ENCODE data around the gene H1-8.

H1-8 gene

GRCh38 chr3:129569856-129570255, 26.9 kb downstream of the H1-8 start:
- TF ChIP-seq CTCF (IDR thresholded peaks at IDR 0.05; ENCODE audit: low read depth, low read length) = no peak
- no peak overlapping the region for H3K4me3 ChIP-seq (ENCODE audit: low read depth, low read length)

GRCh38 chr3:129571605-129572547, 28.9 kb downstream of the H1-8 start:
- no peak for TF ChIP-seq CTCF (IDR thresholded peaks at IDR 0.05; ENCODE audit: low read depth, low read length)
- no peak overlapping the region for H3K4me3 ChIP-seq (ENCODE audit: low read depth, low read length)

DNA sequence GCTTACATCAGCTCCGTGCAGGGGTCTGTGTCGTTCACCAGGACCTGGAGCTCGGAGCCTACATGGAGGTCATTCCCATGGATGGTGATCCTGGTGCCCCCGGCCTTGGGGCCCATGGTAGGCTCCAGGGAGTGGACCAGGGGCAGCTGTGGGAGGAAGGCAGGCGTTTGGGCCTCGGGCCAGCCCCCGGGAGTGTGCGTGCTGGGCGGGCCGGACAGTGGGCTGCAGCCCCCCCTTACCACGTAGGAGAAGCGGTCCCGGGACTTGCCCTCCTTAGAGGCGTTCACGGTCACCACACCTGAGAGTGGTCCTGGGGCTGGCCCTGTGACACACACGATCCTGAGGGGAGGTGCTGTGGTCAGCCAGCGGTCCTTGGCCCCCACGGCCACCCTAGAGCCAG, 29.6 kb downstream of the H1-8 start:
- H3K4me3 ChIP-seq (ENCODE audit: low read depth, low read length) = no peak overlapping the region
- no peak for TF ChIP-seq CTCF (IDR thresholded peaks at IDR 0.05; ENCODE audit: low read depth, low read length)

DNA sequence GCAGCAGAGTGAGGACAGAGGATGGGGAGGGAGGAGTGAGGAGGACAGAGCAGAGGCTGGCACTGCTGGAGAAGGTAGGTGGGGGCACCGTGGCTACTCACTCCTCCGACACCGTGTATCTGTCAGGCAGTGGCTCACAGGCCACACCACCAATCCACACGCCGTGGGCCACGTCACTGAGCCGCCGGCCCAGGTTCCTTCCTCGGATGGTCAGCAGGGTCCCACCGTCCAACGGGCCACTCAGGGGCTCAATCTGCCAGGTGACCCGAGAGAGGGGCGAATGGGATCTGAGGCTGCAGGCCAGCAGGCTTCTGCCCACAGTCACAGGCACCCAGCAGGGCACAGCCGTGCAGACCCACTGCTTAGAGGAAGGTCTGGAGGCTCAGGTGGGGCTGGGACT, 30.5 kb downstream of the H1-8 start:
- H3K4me3 ChIP-seq (ENCODE audit: low read depth, low read length) = no peak overlapping the region
- no peak for TF ChIP-seq CTCF (IDR thresholded peaks at IDR 0.05; ENCODE audit: low read depth, low read length)

DNA sequence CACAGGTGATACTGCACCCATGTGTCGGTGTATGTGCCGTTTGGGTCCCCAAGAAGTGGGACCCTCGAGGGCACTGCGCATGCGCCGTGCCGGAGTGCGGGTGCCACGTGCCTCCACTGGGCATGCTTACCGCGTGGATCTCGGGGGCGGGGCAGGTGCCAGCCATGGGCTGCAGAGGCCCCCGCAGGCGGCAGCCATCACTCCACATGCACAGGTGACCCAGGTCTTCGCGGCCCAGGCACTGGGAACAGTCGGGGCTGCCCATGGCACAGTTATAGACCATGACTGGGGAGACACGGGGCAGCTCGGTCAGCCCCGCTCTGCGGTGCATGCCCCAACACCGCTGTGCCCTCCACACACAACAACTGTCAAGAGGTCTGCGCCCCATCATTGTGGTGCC, 31.2 kb downstream of the H1-8 start:
- H3K4me3 ChIP-seq (ENCODE audit: low read depth, low read length) = no peak overlapping the region
- no peak for TF ChIP-seq CTCF (IDR thresholded peaks at IDR 0.05; ENCODE audit: low read depth, low read length)

- TF ChIP-seq CTCF (IDR thresholded peaks at IDR 0.05; ENCODE audit: low read depth, low read length) = no peak
- no peak overlapping the region for H3K4me3 ChIP-seq (ENCODE audit: low read depth, low read length)
Measured at GRCh38 chr3:129575233-129575996, 32.4 kb downstream of the H1-8 start.

DNA sequence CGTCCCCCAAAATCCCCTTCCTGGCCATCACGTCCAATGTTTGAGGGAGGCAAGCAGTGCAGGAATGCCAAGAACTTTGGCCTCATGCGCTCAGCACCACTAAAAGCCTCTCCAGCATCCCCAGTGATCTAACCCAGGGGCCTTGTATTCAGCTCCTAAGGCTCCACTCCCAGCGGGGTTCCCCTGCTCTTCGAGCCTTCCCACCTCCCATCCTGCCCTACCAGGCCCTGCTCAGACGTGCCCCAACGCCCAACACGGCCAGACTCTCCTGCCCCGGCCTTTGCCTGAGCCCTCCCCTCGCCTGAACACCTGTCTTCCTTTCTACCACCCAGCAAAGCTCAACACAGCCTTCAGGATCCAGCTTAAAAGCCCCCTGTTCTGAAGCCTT, 33.0 kb downstream of the H1-8 start:
- no peak for TF ChIP-seq CTCF (IDR thresholded peaks at IDR 0.05; ENCODE audit: low read depth, low read length)
- H3K4me3 ChIP-seq (ENCODE audit: low read depth, low read length) = no peak overlapping the region

Data from WI38 (cell line).